Measurements from ENCODE around the gene NKIRAS2.

DNA sequence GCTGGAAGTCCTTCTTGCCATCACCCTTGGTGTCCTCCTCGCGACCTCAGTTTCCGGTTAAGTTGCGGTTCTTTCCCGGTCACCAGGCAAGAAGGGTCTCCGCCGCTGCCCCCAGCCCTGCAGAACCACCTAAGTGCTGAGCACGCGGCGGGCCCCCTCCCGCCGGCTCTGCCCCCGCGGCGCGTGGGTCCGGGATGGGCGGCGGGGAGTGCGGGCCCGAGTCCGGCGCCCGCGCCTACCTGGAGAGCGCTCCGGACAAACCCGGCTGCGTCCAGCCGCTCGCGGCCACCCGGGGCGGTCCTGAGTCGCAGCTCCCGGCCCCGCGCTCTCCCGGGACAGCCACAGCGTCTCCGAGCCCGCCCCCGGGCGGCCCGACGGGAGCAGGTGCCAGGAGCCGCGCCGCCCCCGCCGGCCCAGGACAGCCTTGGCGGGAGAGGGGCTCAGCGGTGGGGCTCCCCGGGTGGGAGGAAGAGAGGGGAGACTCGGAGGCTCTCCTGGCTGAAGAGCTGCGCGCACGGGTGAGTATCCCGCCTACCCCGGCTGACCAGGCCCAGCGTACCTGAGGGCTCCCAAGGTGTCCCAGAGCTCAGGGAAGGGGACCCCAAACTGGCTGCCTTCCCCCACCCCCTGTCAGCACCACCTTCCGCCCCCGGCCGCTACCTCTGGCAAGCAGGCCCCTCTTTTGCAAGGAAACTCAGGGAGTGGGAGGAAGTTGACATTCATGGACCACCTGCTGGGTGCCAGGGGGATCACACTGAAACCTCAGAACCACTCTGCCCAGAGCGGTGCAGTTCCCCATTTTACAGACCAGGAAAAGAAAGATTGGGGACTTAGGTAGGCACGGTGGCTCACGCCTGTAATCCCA is 52.7 kb downstream of the NKIRAS2 start:
- TF ChIP-seq, protein P1, sequence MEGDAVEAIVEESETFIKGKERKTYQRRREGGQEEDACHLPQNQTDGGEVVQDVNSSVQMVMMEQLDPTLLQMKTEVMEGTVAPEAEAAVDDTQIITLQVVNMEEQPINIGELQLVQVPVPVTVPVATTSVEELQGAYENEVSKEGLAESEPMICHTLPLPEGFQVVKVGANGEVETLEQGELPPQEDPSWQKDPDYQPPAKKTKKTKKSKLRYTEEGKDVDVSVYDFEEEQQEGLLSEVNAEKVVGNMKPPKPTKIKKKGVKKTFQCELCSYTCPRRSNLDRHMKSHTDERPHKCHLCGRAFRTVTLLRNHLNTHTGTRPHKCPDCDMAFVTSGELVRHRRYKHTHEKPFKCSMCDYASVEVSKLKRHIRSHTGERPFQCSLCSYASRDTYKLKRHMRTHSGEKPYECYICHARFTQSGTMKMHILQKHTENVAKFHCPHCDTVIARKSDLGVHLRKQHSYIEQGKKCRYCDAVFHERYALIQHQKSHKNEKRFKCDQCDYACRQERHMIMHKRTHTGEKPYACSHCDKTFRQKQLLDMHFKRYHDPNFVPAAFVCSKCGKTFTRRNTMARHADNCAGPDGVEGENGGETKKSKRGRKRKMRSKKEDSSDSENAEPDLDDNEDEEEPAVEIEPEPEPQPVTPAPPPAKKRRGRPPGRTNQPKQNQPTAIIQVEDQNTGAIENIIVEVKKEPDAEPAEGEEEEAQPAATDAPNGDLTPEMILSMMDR (IDR thresholded peaks at IDR 0.05) = no peak
- no peak for TF ChIP-seq POLR2A (IDR thresholded peaks at IDR 0.05)

Measured in esophagus squamous epithelium (tissue), 4 donors.